HG02970 (cell line): ENCODE results near the gene CBY1.

Source experiments
- ATAC-seq: cut with Tn5 transposase; IDR thresholded peaks from one replicate; pipeline ENCODE4 v1.9.1; 2021; ENCODE audit warnings: mild to moderate bottlenecking, moderate library complexity, moderate number of reproducible peaks; ENCODE audit not compliant: unreplicated experiment, low FRiP score

CBY1 gene

GRCh38 chr22:38719196-38719595 lies 62.8 kb downstream of the CBY1 start:
- no peak for ATAC-seq

- no peak for ATAC-seq
Measured at GRCh38 chr22:38720350-38720749, 63.9 kb downstream of the CBY1 start.

GRCh38 chr22:38721551-38721950 lies 65.1 kb downstream of the CBY1 start:
- ATAC-seq = no peak
